DMS79 (cell line): ENCODE results near the gene CHI3L2.

Experiments
- DNase-seq: peaks from one replicate; lab custom pipeline; 2025; lab: John Stamatoyannopoulos, UW

CHI3L2 gene

DNA sequence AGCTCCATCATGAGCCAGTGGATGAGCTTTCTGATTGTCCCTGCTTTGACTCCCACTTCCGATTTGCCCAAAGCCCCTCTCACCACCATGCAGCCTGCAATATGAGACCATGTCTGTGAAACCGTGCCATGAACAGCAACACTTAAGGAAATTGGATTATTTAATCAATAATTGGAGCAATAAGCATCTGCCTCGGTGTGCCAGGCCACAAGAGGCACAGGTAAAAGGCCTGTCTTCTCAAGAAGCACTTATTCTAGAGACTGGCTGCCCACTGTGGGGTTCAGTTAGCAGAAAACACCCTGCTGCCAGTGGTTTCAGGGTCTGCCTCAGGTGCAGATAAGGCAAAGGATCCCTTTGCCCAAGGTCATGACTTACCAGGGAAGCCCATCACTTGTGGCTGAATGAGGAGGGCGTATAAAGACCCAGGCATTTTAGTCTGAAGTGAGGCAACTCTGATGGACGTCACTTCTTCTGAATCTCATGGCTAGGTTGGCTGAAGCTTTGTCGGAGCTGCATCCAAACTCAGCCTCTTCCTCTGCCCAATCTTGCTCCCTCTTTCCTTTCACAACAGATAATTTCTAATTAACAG, 7.1 kb upstream of the CHI3L2 start:
- no peak for DNase-seq

DNA sequence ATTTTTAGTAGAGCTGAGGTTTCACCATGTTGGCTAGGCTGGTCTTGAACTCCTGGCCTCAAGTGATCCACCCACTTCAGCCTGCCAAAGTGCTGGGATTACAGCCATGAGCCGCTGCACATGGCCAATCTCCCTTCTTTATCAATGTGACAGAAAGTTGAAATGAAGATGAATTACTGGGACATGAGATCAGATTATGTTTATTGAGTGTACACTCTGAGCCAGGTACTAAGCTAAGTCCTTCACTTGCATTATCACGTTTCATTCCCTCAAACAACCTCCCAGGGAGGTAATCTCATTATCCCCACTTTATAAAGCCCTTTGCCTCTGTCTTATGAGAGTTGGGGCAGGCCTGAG, 6.3 kb upstream of the CHI3L2 start:
- no peak for DNase-seq

DNA sequence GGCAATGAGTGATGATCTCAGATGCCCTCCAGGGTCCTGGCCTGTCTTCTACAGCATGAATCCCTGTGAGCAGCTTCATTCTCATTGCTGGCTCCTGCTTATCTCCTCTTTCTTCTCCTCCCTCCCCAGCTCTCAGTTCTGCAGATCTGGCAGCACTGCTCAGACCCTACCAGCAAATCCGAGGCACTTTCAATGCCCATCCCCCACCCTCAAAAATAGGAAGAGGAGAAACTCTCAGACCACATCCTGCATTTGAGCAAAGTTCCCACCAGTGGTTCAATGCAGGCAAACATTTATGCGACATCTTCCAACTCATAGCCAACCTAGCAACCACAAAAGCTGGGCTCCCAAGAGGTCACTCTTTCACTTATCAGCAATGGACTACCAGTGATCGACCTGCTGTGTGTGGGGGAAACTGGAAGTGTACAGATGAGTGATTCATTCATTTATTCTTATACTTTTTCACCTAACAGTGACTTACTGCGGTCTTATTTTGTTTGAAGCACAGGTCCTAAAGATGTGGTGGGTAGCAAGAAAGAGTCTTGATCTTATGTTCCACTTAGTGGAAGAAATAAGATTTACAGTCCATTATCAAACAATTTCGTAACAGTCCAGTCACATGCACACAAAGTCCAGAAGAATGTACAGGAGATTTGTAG, 5.8 kb upstream of the CHI3L2 start:
- no peak for DNase-seq

DNA sequence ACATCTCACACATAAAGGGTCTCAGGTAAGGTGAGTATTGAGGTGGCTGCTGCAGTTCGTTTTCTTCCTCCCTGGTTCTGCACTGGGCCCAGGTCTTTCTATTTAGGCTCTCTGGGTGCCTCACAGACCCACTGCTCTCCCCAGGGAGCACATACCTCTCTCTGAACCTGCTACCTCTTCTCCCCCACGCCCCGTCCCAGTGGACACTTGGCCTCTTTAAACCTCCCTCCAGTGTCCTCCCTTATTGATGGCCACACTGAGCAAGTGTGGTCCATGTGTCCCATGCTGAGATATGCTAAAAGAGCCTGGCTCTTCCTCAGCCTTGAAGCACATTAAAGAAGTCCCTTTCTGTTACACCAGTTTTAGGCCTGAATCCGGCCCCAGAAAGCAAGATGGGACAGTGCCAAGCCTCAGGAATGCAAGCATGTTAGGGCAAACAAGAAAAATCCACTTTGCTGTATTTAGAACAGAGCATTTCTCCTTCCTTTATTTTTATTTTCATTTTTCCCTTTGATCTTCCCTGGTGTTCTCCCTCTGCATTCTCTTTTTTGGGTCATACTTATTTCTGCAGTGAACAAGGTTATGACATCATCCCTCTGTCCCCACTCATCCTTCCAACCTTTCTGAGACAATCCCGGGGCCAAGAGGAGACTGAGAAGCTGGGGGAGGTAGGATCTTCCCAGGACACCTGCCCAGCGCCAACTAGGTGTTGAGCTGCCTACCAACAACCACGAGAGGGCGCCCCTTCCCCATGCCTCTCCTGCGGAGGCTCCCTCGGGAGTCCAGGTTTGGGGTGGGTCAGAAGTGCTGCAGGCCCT, 5.0 kb upstream of the CHI3L2 start:
- DNase-seq: peak; percentile 60

DNA sequence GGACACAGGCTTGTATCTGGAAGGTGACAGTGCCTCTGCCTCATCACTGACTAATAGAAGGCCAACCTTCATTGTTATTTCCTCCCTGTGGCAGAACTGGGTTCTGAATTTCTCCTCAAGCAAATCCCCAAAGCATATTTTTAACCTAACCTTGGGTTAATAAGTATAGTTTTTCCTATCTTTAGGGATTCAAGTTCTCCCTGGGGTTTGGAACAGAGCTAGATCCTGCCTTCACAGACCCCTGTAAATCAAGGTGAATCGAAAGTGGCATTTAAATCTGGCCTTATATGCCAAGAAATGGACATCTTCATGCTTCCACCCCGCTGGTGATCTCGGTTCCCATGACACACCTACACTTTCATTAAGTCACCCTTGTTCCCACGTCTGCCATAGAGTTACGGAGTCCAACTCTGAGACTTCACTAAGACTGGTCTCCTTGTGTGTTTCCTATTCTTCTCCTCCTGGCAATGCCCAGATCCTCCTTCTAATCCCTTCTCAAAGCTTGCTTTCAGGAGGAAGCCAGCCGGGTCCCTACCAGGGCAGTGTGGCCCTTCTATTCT, 4.3 kb upstream of the CHI3L2 start:
- DNase-seq: no peak

DNA sequence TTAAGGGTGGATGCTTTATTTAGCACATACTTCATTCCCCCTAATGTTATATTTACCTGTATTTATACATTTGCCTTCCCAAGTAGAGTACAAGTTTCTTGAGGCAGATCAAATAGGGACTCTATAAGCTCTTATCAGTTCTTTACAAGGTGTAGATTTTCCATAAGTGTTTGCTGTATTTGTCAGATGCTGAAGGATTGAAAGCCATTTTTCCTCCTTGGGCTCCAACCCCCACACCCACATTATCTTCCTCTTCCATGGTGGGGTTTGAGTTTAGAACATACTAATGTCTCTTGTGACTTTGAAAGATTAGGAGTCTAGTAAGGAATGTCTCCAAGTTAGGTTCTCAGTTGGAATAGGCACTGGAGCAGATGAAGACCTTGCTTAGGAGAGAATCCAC, 2.4 kb upstream of the CHI3L2 start:
- DNase-seq: no peak

DNA sequence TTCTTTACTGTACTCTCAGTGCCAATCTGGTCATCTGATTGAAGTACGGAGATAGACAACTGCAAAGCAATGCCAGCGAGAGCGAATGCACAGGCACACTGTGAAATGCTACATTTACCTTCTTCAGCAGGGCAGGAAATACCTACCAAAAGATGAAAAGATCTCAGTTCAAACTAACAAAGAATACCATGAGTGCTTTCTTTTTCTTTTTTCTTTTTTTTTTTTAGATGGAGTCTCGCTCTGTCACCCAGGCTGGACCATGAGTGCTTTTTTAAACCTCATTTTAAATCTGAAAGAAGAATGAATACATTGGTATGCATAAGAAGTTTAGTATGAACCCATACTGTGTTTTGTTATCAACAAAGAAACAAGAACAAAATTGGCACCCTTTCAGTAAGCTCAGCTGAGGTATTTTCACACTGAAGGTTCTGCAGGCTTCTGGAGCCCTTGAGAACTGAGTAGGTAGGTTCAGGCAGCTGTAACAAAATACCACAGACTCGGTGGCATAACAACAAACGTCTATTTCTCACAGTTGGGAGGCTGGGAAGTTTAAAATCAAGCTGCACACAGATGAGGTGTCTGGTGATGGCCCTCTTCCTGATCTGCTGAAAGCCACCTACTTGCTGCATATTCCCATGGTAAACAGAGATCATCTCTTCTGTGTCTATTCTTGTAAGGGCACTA, 1.7 kb upstream of the CHI3L2 start:
- peak; percentile 17 for DNase-seq

DNA sequence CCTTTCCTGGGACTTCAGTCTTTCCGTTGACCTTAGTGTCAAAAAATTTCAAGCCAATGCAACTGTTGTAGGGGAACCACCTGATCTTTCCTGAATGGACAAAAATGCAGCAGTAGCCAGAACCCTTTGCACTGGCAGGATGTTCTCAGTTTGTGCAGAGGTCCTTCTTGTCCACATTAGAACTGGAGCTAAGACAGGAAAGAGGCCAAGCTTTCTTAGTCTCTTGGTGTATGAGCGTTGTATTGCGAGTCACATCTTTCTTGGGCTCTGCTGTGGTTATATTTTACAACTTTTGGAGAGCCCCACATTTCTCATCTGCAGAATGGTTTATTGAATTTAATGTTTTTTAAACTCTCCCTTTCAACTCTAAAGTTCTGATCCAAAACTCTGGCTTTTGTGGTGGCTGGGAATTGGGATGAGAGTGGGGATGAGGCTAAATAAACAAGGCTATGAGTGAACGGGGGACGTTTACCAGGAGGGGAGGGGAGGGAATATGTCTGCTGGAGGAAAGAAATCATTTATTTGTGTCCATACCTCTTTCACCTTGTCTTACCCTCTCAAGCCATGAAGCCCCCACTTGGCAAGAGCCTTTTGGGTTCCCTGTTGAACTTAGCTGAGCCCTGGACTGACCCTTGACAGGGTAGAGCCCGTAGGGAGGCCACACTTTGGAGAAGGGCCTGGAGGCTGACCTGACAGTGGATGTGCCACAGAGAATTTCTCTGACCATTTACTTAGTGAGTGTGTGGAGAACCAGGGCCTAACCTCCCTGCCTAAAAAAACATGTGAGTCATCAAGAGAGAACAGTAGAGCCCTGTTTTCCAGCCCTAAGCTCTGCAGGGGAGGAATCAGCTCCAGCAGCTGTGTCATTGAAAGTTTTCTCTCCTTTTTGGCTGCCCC, 586 bp downstream of the CHI3L2 start:
- DNase-seq: no peak

DNA sequence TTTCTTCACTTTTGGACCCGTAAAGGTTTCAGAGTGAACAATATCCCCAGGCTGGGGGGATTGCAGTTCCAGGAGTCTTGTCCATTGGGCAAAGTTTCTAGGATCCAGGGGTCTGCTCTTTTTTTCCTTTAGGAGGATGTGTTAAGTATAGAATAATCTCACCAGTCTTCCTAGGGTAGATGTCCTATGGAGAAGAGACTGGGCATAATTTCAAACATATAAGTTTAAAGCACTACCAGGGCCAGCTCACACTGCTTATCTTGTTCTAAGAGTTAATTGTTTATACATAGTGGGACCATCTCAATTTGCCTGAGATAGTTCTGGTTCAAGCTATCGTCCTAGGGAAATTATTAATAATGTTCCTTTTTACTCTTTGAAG, 1.2 kb downstream of the CHI3L2 start:
- DNase-seq: no peak

DNA sequence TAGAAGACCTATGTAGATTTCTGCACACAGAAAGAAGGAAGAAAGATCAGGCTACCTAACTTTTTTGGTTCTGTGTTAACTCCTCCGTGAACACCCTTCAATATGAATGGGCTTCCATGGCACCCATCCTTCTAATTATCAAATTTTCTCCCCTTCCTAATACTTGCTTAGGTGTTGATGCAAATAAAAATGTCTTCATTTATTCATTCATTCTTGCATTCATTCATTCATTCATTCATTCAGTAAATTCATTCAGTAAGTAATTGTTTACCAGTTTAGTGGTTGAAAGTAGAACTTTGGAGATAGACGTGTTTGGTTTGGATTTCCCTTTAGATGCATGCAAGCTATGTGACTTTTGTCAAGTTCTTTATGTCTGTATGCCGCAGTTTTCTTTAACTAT, 4.6 kb downstream of the CHI3L2 start:
- no peak for DNase-seq

DNA sequence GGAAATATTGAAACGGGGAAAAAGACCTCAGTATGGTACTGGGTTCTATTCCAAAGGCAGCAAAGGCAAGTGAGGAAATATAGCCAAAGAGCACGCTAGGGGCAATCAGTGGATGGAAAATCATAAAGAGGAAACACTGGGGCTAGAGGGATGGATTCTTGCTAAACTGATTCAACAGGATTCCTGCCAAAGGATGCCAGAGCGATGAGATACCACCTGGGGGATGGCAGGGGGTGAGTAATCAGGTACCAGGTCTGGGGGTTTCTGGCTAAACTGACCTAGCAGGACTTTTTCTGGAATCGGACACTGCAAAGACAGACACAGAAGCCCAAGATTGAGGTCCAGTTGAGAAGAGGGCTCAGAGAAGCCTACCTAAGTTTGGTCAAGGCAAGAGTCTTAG, 6.7 kb downstream of the CHI3L2 start:
- no peak for DNase-seq

DNA sequence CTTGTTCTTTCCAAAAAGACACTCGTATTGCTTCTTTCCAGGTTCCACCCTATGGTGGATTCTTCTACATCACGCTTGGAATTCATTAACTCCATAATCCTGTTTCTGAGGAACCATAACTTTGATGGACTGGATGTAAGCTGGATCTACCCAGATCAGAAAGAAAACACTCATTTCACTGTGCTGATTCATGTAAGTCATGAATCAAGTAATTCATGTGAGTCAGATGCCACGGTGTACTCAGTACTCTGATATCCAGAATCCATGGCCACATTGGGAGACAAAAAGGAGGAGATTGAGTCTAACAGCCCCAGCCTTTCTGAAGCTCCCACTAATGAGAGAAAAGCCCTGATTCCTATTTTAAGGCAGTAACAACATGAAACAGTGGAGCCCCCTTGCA, 7.4 kb downstream of the CHI3L2 start:
- DNase-seq: no peak

DNA sequence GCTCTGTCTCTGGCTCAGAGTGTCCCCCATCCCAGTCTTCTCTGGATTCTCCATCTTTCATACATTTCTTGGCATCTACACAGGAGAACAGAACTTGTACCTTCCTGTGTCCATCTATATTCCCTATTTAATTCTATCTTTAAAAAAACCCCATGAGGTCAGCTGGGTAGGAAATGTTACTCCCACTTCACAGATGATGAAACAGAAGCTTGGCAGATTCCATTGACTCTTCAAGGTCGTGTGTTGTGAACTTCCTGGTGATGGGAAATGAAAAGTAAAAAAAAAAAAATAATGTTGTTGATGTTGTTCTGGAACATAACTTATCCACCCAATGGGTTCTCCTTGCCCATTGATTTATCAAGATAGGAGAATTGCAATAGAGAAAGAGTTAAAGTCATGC, 8.9 kb downstream of the CHI3L2 start:
- DNase-seq: no peak

DNA sequence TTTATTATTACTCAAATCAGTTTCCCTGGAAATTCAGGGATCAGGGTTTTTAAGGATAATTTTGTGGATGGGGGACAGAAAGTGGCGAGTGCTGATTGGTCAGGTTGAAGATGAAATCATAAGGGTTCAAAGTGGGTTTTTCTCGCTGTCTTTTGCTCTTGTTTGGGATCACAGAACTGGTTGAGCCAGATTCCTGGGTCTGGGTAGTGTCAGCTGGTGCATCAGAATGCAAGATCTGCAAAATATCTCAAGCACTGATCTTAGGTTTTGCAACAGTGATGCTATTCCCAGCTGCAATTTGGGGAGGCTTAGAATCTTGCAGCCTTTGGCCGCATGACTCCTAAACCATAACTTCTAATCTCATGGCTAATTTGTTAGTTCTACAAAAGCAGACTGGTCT, 9.3 kb downstream of the CHI3L2 start:
- DNase-seq: no peak

DNA sequence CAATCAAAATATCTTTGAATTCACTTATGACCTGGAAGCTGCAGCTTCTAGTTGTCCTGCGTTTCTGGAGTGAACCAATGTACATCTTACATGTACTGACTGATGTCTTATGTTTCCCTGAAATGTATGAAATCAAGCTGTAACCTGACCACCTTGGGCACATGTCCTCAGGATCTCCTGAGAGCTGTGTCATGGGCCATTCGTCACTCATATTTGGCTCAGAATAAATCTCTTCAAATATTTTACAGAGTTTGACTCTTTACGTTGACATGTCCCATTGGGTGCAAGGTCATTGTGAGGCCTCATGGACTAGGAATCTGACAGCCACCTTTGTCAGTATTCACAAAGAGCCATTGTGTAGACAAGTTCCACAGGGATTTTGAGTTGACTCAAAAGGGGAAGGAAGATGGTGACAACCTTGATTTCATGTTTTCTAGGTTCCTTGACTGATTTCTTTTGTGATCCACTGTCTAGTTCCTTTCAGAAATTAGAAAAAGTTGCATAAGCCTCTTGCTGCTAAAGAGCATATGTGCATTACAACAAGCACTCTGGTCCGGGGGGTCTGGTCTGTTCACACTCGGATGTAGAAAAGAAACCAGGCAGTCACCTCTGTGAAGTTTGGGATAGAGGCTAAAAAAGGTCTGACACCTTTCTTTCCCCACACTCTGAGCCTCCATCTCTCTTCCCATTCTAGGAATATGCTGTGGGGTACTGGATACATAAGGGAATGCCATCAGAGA, 10.7 kb downstream of the CHI3L2 start:
- no peak for DNase-seq

DNA sequence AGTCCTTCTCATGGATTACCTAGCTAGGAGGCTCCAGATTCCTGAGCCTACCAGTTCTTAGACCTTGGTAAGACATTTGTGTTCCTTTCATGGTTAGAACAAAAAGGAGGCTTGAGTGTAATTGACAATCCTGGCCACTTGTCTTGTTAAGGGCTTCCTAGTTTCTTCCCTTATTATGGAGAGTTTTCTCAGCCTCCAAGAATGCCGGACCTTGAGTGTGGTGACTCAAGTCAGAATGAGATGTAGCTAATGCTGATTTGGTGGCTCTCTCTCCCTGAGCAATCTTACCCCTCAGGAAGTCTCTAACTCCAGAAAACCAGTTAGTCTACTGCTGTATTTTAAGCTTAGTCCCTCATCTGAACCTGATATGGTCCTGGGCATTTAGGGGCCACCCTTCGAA, 14.3 kb downstream of the CHI3L2 start:
- no peak for DNase-seq

DNA sequence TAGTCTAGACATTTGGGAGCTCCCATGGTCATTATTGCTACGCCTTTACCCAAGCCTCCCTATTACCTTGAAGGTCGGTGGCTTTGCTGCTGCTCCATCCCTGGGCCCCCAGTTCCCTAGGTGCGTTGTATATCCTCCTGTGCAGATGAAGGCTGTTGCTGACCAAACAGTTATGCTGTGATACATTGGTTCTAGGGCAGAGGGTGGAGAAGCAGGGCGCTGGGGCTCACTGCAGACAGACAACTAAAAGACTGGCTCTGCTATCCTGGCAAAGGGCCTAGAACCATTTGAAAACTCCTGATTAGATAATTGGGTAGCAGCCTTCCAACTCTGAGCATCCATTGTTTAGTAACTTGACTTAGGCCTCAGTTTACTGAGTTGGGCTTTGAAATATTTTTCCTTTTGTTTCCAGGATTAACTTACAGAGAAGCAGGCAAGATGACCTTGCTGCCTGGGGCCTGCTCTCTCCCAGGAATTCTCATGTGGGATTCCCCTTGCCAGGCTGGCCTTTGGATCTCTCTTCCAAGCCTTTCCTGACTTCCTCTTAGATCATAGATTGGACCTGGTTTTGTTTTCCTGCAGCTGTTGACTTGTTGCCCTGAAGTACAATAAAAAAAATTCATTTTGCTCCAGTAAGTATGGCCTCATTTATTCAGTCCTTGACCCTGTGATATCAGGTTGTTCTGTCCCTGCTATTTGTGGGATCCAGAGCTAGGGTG, 15.5 kb downstream of the CHI3L2 start:
- no peak for DNase-seq

DNA sequence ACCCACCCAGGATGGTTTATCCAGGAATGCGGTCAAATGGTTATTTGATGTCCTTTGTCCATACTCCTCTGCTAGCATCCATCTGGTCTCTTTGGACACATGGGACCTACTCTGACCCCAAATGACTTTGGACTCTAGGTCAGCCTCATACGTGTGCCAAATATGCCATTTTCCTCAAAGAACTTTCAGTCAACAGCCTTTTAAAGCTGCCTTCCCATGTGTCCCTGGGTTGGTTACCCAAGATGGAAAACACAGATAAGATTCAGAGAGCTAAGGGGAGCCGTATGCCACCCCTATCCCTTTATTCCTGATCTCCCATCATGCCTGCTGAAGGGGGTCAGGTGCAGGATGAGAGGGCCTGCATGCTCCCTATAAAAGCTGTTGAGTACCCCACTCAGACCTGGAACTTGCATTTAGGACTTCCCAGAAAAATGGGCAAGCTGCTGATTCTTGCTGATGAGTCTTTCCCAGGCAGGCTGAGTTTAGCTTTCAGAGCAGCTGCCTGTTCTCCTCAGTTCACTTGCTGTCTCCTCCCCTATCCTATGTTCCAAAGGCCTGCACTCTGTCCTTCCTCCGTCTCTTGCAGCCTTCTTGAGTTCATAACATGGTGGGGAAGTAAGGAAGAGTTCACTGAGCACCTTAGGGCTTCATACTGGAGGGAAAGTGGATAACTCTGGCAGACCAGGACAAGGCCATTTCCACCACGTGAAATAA, 19.8 kb downstream of the CHI3L2 start:
- no peak for DNase-seq

DNA sequence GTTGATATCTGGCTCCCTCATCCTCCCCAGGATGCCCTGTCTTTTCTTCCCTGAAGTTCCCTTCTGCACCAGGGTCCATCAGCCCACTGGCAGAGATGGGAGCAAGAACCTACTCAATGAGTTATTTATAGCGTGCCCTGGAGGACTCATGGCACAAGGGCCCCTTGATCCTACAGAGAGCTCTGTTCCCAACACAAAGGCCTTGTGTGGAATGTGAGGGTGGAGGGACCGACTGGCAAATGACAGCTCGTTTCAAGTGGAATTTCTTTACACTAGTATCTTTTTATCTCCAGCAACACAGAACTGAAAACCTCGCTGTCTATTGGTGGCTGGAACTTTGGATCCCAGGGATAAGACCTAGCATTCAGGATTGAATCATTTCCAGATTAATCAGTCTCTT, 22.4 kb downstream of the CHI3L2 start:
- no peak for DNase-seq

DNA sequence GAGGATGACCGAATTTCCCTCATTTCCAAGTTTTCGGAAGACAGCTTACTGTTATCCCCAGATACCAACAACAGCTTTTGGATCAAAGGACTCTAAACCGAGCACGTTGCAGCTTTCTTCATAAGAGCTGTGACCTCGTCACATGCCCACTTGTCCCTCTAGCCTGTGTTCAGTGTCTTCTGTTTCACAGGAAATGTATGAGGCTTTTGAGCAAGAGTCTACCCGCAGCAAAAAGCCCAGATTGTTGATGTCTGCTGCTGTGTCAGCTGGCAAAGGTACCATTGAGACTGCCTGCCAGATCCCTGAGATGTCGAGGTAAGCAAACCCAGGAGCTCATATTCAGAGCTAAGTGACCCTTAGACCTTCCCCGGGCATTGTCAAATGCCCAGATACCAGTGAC, 24.1 kb downstream of the CHI3L2 start:
- DNase-seq: no peak
